ENCODE measurements around the gene TCEA3. TPM values are rescaled to one million over a fixed set of nuclear protein-coding genes. Genes with fewer than 3 reads are reported as not detected.

TCEA3 gene
- total RNA-seq, 1 donor from 2014 or later, result 3.3 TPM

DNA sequence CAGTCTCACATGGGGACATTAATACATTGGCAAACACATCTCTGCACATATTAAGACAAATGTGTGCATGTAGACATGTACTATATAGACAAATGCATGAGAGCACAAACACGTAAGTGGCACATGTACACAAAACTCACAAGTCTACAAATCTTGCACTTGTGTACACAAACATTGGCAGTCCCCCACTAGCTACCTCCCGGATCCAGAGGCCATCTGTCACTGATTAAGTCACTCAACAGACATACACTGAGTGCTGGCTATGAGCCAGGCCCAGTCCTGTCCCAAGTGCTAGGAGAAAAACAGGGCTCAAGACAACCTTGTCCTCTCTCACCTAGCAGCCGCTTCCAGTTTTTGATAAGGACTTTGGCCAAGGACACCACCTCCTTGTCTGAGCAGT lies 7.0 kb downstream of the TCEA3 start:
- no peak overlapping the region for H3K27ac Mint-ChIP-seq (ENCODE audit: unreplicated experiment)
- Histone ChIP-seq H3K4me1 (ENCODE audit: insufficient read depth, low read length) (peaks cover 9% of the 10 kb centered on the region), H2AFZ (ENCODE audit: low read depth, low read length) (no peak overlapping the region), H3K4me2 (ENCODE audit: low read length) (no peak overlapping the region), H3K27ac (ENCODE audit: low read depth, low read length) (no peak overlapping the region), H4K20me1 (ENCODE audit: insufficient read depth, low read length) (no peaks in the 10 kb centered on the region), H3K79me2 (ENCODE audit: insufficient read depth, low read length) (no peaks in the 10 kb centered on the region), H3K4me3 (ENCODE audit: insufficient read depth, low read depth, low read length) (no peak overlapping the region), H3K9me3 (ENCODE audit: insufficient read depth, low read depth, low read length) (no peaks in the 10 kb centered on the region), H3K9ac (ENCODE audit: low read length) (no peak overlapping the region), H3K36me3 (ENCODE audit: insufficient read depth, low read length) (no peaks in the 10 kb centered on the region), H3K27me3 (ENCODE audit: insufficient read depth, low read length) (no peaks in the 10 kb centered on the region)
- DNase-seq (ENCODE audit: low read depth) (no peak), FAIRE-seq (no peak)
- H3K27me3 Mint-ChIP-seq (ENCODE audit: low read depth, unreplicated experiment), result peaks cover 55% of the 10 kb centered on the region
- H3K4me3 Mint-ChIP-seq (ENCODE audit: unreplicated experiment), result no peak overlapping the region
- TF ChIP-seq, protein P1, sequence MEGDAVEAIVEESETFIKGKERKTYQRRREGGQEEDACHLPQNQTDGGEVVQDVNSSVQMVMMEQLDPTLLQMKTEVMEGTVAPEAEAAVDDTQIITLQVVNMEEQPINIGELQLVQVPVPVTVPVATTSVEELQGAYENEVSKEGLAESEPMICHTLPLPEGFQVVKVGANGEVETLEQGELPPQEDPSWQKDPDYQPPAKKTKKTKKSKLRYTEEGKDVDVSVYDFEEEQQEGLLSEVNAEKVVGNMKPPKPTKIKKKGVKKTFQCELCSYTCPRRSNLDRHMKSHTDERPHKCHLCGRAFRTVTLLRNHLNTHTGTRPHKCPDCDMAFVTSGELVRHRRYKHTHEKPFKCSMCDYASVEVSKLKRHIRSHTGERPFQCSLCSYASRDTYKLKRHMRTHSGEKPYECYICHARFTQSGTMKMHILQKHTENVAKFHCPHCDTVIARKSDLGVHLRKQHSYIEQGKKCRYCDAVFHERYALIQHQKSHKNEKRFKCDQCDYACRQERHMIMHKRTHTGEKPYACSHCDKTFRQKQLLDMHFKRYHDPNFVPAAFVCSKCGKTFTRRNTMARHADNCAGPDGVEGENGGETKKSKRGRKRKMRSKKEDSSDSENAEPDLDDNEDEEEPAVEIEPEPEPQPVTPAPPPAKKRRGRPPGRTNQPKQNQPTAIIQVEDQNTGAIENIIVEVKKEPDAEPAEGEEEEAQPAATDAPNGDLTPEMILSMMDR (IDR thresholded peaks at IDR 0.05; ENCODE audit: insufficient read depth, low read depth, low read length), result no peak
- TF ChIP-seq EZH2 (IDR thresholded peaks at IDR 0.05; ENCODE audit: insufficient read depth, low read length), result no peak
- no peaks in the 10 kb centered on the region for H3K4me1 Mint-ChIP-seq (ENCODE audit: low read depth, unreplicated experiment)
- no peaks in the 10 kb centered on the region for H3K9me3 Mint-ChIP-seq (ENCODE audit: unreplicated experiment)
- peaks cover 7% of the 10 kb centered on the region for H3K36me3 Mint-ChIP-seq (ENCODE audit: low read depth, unreplicated experiment)

DNA sequence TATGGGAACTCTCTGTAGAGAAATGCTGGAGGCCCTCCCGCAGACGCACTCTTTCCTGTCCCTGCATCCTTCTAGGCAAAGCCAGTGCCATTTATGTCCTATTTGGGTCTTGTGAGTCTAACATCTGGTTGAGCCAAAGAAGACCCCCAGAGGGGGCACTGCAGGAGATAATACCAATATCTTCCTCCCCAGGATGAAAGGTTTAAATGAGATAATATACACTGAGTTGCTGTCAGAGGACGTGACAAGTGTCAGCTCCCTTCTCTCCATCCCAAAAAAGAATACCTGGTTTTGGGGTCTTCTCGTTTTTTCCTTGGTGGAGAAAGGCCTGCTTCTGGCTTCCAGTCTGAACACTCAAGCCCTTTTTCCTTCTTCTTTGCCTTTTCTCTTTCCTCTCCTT lies 7.6 kb downstream of the TCEA3 start:
- no peaks in the 10 kb centered on the region for H3K36me3 ChIP-seq (ENCODE audit: insufficient read depth, low read length)
- no peaks in the 10 kb centered on the region for H4K20me1 ChIP-seq (ENCODE audit: insufficient read depth, low read length)
- Mint-ChIP-seq H3K27me3 (ENCODE audit: low read depth, unreplicated experiment) (peaks cover 51% of the 10 kb centered on the region), H3K36me3 (ENCODE audit: low read depth, unreplicated experiment) (peaks cover 7% of the 10 kb centered on the region), H3K9me3 (ENCODE audit: unreplicated experiment) (no peaks in the 10 kb centered on the region), H3K27ac (ENCODE audit: unreplicated experiment) (no peak overlapping the region), H3K4me3 (ENCODE audit: unreplicated experiment) (no peak overlapping the region), H3K4me1 (ENCODE audit: low read depth, unreplicated experiment) (peaks cover under 1% of the 10 kb centered on the region)
- no peaks in the 10 kb centered on the region for H3K79me2 ChIP-seq (ENCODE audit: insufficient read depth, low read length)
- no peak overlapping the region for H3K4me3 ChIP-seq (ENCODE audit: insufficient read depth, low read depth, low read length)
- H3K9me3 ChIP-seq (ENCODE audit: insufficient read depth, low read depth, low read length), result no peaks in the 10 kb centered on the region
- FAIRE-seq (no peak), DNase-seq (ENCODE audit: low read depth) (no peak)
- no peak overlapping the region for H2AFZ ChIP-seq (ENCODE audit: low read depth, low read length)
- no peak for TF ChIP-seq EZH2 (IDR thresholded peaks at IDR 0.05; ENCODE audit: insufficient read depth, low read length)
- TF ChIP-seq, protein P1 (IDR thresholded peaks at IDR 0.05; ENCODE audit: insufficient read depth, low read depth, low read length), result no peak
- no peak overlapping the region for H3K27ac ChIP-seq (ENCODE audit: low read depth, low read length)
- no peaks in the 10 kb centered on the region for H3K27me3 ChIP-seq (ENCODE audit: insufficient read depth, low read length)
- peaks cover 5% of the 10 kb centered on the region for H3K4me1 ChIP-seq (ENCODE audit: insufficient read depth, low read length)
- no peak overlapping the region for H3K9ac ChIP-seq (ENCODE audit: low read length)
- no peak overlapping the region for H3K4me2 ChIP-seq (ENCODE audit: low read length)

DNA sequence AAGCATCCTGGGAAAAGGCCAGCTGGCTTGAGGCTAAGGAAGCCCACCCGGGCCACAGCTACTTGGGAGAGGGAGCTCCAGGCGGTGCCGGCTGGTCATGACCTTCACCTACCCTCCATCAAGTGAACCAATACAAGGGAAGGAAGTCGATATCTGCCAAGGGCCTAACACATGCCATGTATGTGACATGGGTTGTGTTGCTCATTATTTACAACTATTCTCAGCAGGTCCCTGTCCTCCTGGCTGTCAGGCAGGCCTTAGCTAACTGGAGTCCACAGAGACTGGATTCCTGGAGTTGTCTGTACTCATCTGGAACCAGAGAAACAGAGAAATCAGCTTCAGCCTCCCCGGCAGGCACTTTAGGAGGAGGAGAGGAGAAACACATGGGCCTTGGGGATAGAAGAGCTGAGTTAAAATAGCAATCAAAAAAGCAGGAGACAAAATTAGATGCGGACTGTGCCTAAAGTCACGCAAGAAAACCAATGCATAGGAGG lies 15.7 kb downstream of the TCEA3 start:
- Histone ChIP-seq H3K4me3 (ENCODE audit: insufficient read depth, low read depth, low read length) (no peak overlapping the region), H3K9ac (ENCODE audit: low read length) (no peak overlapping the region), H3K4me1 (ENCODE audit: insufficient read depth, low read length) (peaks cover 12% of the 10 kb centered on the region), H3K79me2 (ENCODE audit: insufficient read depth, low read length) (no peaks in the 10 kb centered on the region), H3K36me3 (ENCODE audit: insufficient read depth, low read length) (no peaks in the 10 kb centered on the region), H3K27ac (ENCODE audit: low read depth, low read length) (no peak overlapping the region), H3K4me2 (ENCODE audit: low read length) (no peak overlapping the region), H4K20me1 (ENCODE audit: insufficient read depth, low read length) (no peaks in the 10 kb centered on the region), H2AFZ (ENCODE audit: low read depth, low read length) (no peak overlapping the region), H3K9me3 (ENCODE audit: insufficient read depth, low read depth, low read length) (no peaks in the 10 kb centered on the region), H3K27me3 (ENCODE audit: insufficient read depth, low read length) (no peaks in the 10 kb centered on the region)
- H3K27ac Mint-ChIP-seq (ENCODE audit: unreplicated experiment), result no peak overlapping the region
- DNase-seq (ENCODE audit: low read depth) (no peak), FAIRE-seq (no peak)
- H3K36me3 Mint-ChIP-seq (ENCODE audit: low read depth, unreplicated experiment), result no peaks in the 10 kb centered on the region
- no peaks in the 10 kb centered on the region for H3K9me3 Mint-ChIP-seq (ENCODE audit: unreplicated experiment)
- no peak overlapping the region for H3K4me3 Mint-ChIP-seq (ENCODE audit: unreplicated experiment)
- peaks cover 15% of the 10 kb centered on the region for H3K4me1 Mint-ChIP-seq (ENCODE audit: low read depth, unreplicated experiment)
- H3K27me3 Mint-ChIP-seq (ENCODE audit: low read depth, unreplicated experiment), result no peaks in the 10 kb centered on the region
- TF ChIP-seq EZH2 (IDR thresholded peaks at IDR 0.05; ENCODE audit: insufficient read depth, low read length), result no peak
- TF ChIP-seq, protein P1 (IDR thresholded peaks at IDR 0.05; ENCODE audit: insufficient read depth, low read depth, low read length), result no peak

Data from astrocyte (in vitro differentiated cells and primary cell).